NB4 (cell line): ENCODE measurements around the gene OSBP2.

Experiments used
- DNase-seq: peaks from one replicate; pipeline ENCODE4 v3.0.0; 2010; ENCODE audit warnings: low read depth
- H3K4me3 ChIP-seq: one replicate; pipeline ENCODE4 v1.5.1; 2011; ENCODE audit warnings: mild to moderate bottlenecking, low read depth, low read length, moderate library complexity
- CTCF ChIP-seq: IDR thresholded peaks from one replicate; pipeline ENCODE4 v1.5.1; 2012; ENCODE audit warnings: low read depth, low read length
- MAX ChIP-seq: IDR thresholded peaks from 2 replicates; pipeline ENCODE4 v1.6.1; 2011; ENCODE audit warnings: low read depth, low read length
- MYC ChIP-seq: IDR thresholded peaks from 2 replicates; pipeline ENCODE4 v1.6.1; 2011; ENCODE audit warnings: low read depth, low read length
- POLR2A ChIP-seq: IDR thresholded peaks from 2 replicates; pipeline ENCODE4 v1.6.1; 2011; ENCODE audit warnings: mild to moderate bottlenecking; ENCODE audit not compliant: insufficient read length; ENCODE audit errors: extremely low read depth

Gene OSBP2

GRCh38 chr22:30753701-30754100 is 59.0 kb downstream of the OSBP2 start:
- H3K4me3 ChIP-seq: no peak overlapping the region
- no peak for DNase-seq
- no peak for TF ChIP-seq CTCF
- no peak for TF ChIP-seq MYC
- no peak for TF ChIP-seq MAX
- TF ChIP-seq POLR2A: no peak

GRCh38 chr22:30754521-30754920 is 59.8 kb downstream of the OSBP2 start:
- TF ChIP-seq CTCF (no peak), MAX (no peak), MYC (no peak), POLR2A (no peak)
- no peak for DNase-seq
- H3K4me3 ChIP-seq: no peak overlapping the region

GRCh38 chr22:30754971-30755758 is 60.5 kb downstream of the OSBP2 start:
- H3K4me3 ChIP-seq: no peak overlapping the region
- peak; percentile 66 for DNase-seq
- TF ChIP-seq POLR2A: no peak
- peak; percentile 74 for TF ChIP-seq CTCF
- TF ChIP-seq MAX: 0 out of 2 replicates have a peak, but pooled peaks have one; percentile 12
- no peak; the same call in 1 of the 2 replicates for TF ChIP-seq MYC

- H3K4me3 ChIP-seq: no peak overlapping the region
- TF ChIP-seq MYC (no peak), CTCF (no peak), MAX (no peak), POLR2A (no peak)
- DNase-seq: no peak
Observed at GRCh38 chr22:30755759-30756124, 61.1 kb downstream of the OSBP2 start.

GRCh38 chr22:30763815-30764673 is 69.4 kb downstream of the OSBP2 start:
- no peak overlapping the region for H3K4me3 ChIP-seq
- DNase-seq: peak; percentile 80
- TF ChIP-seq CTCF (peak; percentile 55), MYC (no peak)
